Cardiac fibroblast (primary cell): ENCODE measurements around the gene MICALL1.

Source experiments
- DNase-seq, 2 donors: peaks; one replicate each; pipeline versions ENCODE4 v3.0.0 to v3.0.0-alpha.2; 2010; ENCODE audit warnings: low read depth in 2 of 2
- H3K4me3 ChIP-seq, 2 donors: replicated peaks in 1 of 2; 1 replicate in 1 of 2; 2 replicates in 1 of 2; pipeline ENCODE4 v1.5.1; 2011; ENCODE audit warnings: low read depth in 2 of 2, low read length in 2 of 2, mild to moderate bottlenecking in 2 of 2, moderate library complexity in 1 of 2
- CTCF ChIP-seq: IDR thresholded peaks from one replicate; pipeline ENCODE4 v1.5.1; 2011; ENCODE audit warnings: low read depth, mild to moderate bottlenecking, low read length, inconsistent platforms

Gene MICALL1

GRCh38 chr22:37916311-37916710 is 10.2 kb downstream of the MICALL1 start:
- no peak overlapping the region for H3K4me3 ChIP-seq
- DNase-seq, result no peak
- TF ChIP-seq CTCF, result no peak

- no peak for TF ChIP-seq CTCF
- no peak overlapping the region for H3K4me3 ChIP-seq
- DNase-seq, result no peak
These were observed 11.9 kb downstream of the MICALL1 start for GRCh38 chr22:37917874-37918548.

- no peak for DNase-seq
- H3K4me3 ChIP-seq, result no peak overlapping the region
- no peak for TF ChIP-seq CTCF
These were observed 12.6 kb downstream of the MICALL1 start for GRCh38 chr22:37918580-37919270.

DNA sequence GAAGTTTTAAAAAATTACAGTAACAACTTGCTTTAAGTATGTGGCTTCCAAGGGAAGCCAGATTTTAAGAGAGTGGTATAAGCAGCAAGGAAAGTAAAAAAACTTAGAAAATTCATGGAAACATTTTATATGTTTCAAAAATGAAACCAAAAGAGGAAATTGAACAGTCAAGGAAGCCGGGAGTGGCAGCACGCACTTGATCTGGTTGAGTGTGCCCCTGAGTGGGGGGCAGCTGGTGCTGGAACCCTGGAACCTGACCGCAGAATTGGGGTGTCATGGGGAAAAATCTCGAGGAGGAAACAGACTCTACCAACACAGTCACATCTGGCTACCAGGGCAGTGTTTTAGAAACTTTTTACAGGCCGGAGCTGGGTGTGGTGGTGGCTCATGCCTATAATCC is 14.0 kb downstream of the MICALL1 start:
- no peak for TF ChIP-seq CTCF
- H3K4me3 ChIP-seq, result no peak overlapping the region
- DNase-seq, result no peak

GRCh38 chr22:37922191-37922590 is 16.1 kb downstream of the MICALL1 start:
- H3K4me3 ChIP-seq, result no peak overlapping the region
- DNase-seq, result no peak
- no peak for TF ChIP-seq CTCF

DNA sequence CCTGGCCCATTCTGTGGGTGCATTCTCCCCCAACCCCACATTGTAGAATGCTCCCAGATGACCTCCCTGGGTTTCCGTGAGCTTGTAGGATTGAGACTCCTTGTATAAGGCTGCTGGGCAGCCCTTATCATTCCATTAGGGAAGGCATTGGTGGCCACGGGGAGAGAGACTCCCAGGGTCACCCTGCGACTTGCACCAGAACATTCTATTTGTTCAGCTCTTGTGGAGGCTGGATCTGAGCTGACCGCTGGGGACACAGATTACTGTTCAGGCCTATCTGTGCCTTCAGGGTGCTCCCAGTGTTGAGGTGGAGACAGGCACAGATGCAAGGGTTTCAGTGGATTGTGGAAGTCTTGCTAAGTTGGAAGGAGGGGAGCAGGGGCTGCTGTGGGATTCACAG is 17.8 kb downstream of the MICALL1 start:
- no peak for TF ChIP-seq CTCF
- no peak for DNase-seq
- no peak overlapping the region for H3K4me3 ChIP-seq
